Nephron progenitor cell (in vitro differentiated cells): ENCODE results near the gene ADGRG2.

Source experiments
- DNase-seq: peaks from one replicate; pipeline ENCODE4 v3.0.0; 2021
- H3K27ac Mint-ChIP-seq: 2 replicates; pipeline ENCODE4 v1.8.0; 2021; ENCODE audit warnings: mild to moderate bottlenecking, moderate library complexity, mixed read lengths
- H3K27me3 Mint-ChIP-seq: 2 replicates; pipeline ENCODE4 v1.8.0; 2021; ENCODE audit warnings: mild to moderate bottlenecking, low read depth, mixed read lengths; ENCODE audit not compliant: poor library complexity
- H3K36me3 Mint-ChIP-seq: 2 replicates; pipeline ENCODE4 v1.8.0; 2021; ENCODE audit warnings: low read depth, mixed read lengths
- H3K4me1 Mint-ChIP-seq: 2 replicates; pipeline ENCODE4 v1.8.0; 2021; ENCODE audit warnings: mixed read lengths
- H3K4me3 Mint-ChIP-seq: 2 replicates; pipeline ENCODE4 v1.8.0; 2021; ENCODE audit warnings: mild to moderate bottlenecking, moderate library complexity, mixed read lengths
- H3K9me3 Mint-ChIP-seq: 2 replicates; pipeline ENCODE4 v1.8.0; 2021; ENCODE audit warnings: mild to moderate bottlenecking, moderate library complexity, mixed read lengths
- CTCF ChIP-seq: fragments of 200-600 bp; sonication (generic); IDR thresholded peaks from 2 replicates; pipeline ENCODE4 v1.5.0; 2021; ENCODE audit warnings: antibody characterized with exemption

Gene ADGRG2

DNA sequence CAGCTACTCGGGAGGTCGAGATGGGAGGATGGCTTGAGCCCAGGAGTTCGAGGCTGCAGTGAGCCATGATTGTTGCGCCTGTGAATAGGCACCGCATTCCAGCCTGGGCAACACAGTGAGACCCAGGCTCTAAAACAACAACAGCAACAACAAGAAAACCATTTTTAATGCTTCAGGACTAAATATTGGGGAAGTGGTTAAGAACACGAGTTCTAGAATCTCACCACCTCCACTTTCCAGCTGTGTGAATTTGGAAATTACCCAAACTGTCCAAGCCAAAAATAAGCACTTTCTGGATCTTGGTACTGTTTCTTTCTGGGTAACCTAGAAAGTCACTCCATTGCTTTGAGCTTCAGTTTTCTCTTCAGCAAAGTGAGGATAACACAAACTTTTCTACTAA lies 63.2 kb downstream of the ADGRG2 start:
- Mint-ChIP-seq H3K27me3 (peaks cover 5% of the 10 kb centered on the region), H3K36me3 (no peaks in the 10 kb centered on the region), H3K27ac (no peak overlapping the region), H3K9me3 (peaks cover 52% of the 10 kb centered on the region), H3K4me1 (no peaks in the 10 kb centered on the region), H3K4me3 (no peak overlapping the region)
- no peak for TF ChIP-seq CTCF
- no peak for DNase-seq

DNA sequence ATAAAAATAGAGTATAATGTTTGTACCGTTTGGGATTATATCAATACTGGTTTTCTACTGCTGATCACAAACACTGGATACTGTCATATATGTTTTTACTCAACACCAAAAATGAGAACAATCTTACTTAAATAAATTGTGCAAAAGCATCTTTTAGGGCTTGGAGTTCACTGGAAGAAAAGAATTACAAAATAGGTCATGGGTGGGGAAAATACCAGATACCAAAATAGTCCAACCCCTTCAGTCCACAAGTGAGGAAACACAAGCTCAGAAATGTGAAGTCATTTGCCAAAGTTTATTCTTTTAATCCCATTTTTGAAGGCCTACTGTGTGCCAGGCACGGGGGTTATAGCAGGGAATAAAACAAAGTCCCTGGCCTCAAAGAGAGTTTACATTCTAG lies 64.4 kb downstream of the ADGRG2 start:
- no peak overlapping the region for H3K27ac Mint-ChIP-seq
- no peak for TF ChIP-seq CTCF
- H3K4me3 Mint-ChIP-seq: no peak overlapping the region
- peaks cover 51% of the 10 kb centered on the region for H3K9me3 Mint-ChIP-seq
- no peaks in the 10 kb centered on the region for H3K4me1 Mint-ChIP-seq
- H3K27me3 Mint-ChIP-seq: peaks cover 4% of the 10 kb centered on the region
- no peak for DNase-seq
- H3K36me3 Mint-ChIP-seq: no peaks in the 10 kb centered on the region

DNA sequence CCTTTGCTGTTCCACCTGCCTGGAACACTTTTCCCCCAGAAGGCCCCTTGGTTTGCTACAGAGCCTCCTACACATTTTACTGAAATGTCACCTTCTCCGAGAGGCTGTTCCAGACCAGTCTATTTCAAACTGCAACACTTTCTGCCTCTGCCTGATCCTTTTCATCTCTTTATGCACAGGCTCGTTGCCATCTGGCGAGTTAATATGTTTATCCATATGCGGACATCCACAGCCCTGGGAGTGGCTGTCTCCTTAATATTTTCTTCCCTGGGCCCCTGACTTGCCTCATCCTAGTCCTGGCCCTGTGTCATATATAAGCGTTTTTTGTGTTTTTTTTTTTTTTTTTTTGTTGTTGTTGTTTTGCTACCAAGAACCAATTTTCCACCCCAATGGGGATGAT lies 73.2 kb downstream of the ADGRG2 start:
- no peak for TF ChIP-seq CTCF
- peaks cover 76% of the 10 kb centered on the region for H3K9me3 Mint-ChIP-seq
- no peak overlapping the region for H3K4me3 Mint-ChIP-seq
- DNase-seq: no peak
- H3K36me3 Mint-ChIP-seq: no peaks in the 10 kb centered on the region
- H3K4me1 Mint-ChIP-seq: no peaks in the 10 kb centered on the region
- peaks cover 2% of the 10 kb centered on the region for H3K27me3 Mint-ChIP-seq
- no peak overlapping the region for H3K27ac Mint-ChIP-seq

DNA sequence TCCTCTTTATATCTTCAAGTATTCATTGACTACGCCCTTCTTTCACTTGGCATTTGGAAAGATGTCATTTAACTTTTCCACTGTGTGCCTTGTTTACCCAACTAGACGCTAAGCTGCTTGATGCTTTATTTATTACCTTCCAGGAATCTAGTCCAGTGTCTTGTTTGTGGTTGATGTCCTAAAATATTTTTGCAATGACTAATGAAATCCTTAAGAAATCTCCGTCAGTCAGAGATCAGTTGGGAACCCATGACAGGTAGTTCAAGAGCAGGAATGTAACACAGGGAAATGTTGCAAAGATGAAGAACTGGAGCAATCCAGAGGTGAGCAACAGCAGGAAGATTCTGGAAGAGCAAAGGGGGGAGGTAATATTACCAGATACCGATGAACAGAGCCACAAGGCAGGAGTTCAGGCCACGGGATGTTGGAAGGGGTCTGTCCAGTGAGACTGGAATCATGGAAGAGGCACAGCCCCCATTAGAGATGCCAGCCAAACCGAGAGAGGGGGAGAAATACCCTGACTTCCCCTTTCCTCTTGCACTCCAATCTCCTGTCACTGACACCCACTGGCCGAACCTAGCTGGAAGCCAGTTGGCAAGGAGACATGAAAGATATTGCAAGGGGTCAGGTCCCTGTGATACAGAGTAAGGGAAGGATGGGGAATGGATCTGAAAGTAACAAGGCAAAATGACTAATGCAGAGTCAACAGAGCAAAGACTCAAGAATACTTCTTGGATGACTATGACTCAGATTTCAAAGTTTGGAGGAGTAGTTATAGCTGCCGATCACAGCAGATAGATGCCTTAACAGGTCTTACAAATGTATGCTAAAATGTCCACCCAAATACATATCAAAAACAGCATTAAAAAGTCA lies 75.7 kb downstream of the ADGRG2 start:
- no peak overlapping the region for H3K4me3 Mint-ChIP-seq
- H3K27me3 Mint-ChIP-seq: peaks cover 2% of the 10 kb centered on the region

DNA sequence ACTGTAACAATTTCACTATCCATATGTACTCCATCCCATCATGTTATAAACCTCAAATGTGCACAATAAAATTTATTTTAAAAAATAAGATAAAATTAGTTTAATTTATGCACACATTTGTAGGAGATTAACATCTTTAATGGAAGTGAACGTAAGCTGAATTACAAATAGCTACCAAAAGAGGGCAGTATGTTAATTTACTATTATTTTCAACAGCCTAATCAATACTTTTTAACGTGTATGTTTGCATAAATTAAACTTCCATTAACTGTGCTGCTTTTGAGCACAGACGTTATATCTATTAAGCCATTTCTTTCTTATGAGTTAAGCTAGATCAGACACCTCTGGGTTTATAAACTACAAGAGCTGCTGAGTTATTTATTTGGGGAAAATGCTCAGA lies 81.9 kb downstream of the ADGRG2 start:
- TF ChIP-seq CTCF: peak; percentile 43
- Mint-ChIP-seq H3K4me3 (no peak overlapping the region), H3K27me3 (peaks cover 3% of the 10 kb centered on the region), H3K9me3 (peaks cover 38% of the 10 kb centered on the region), H3K27ac (no peak overlapping the region), H3K36me3 (no peaks in the 10 kb centered on the region), H3K4me1 (no peaks in the 10 kb centered on the region)
- no peak for DNase-seq

More for the DNA sequence above, 75.7 kb downstream of the ADGRG2 start:
- H3K9me3 Mint-ChIP-seq: peaks cover 77% of the 10 kb centered on the region
- no peak for TF ChIP-seq CTCF
- no peak for DNase-seq
- no peaks in the 10 kb centered on the region for H3K36me3 Mint-ChIP-seq
- H3K27ac Mint-ChIP-seq: no peak overlapping the region
- no peaks in the 10 kb centered on the region for H3K4me1 Mint-ChIP-seq

DNA sequence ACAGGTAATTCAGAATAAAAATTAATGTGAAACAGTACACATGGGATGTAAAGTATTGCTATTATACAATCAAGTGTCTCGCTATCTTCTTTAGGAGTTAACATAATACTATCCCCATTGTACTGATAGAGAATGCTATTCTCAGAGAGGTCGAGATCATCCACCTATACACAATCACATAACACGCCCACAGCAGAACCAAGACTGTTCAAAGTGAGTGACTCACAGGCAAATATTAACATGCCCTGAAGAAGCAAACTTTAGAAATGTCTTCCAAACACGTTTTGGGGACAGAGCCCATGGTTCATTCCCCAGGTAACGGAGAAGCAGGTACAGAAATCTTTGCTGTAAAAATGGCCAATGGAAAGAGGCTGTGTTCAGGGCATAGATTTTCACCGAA lies 88.2 kb downstream of the ADGRG2 start:
- no peaks in the 10 kb centered on the region for H3K36me3 Mint-ChIP-seq
- no peak overlapping the region for H3K4me3 Mint-ChIP-seq
- peaks cover 29% of the 10 kb centered on the region for H3K9me3 Mint-ChIP-seq
- no peak for TF ChIP-seq CTCF
- no peak overlapping the region for H3K27ac Mint-ChIP-seq
- peaks cover 3% of the 10 kb centered on the region for H3K27me3 Mint-ChIP-seq
- H3K4me1 Mint-ChIP-seq: no peaks in the 10 kb centered on the region
- no peak for DNase-seq
